DND-41 (cell line): ENCODE results near the gene CHTF8.

Experiments used
- CTCF ChIP-seq: IDR thresholded peaks from 2 replicates; pipeline ENCODE4 v1.5.1; 2012; ENCODE audit warnings: borderline replicate concordance, low read length, moderate library complexity, mild to moderate bottlenecking; ENCODE audit not compliant: poor library complexity, severe bottlenecking; ENCODE audit errors: extremely low read depth
- EZH2 ChIP-seq: IDR thresholded peaks from 3 replicates; pipeline ENCODE4 v1.6.1; 2012; ENCODE audit warnings: borderline replicate concordance, low read depth, mild to moderate bottlenecking, moderate library complexity, low read length, inconsistent platforms; ENCODE audit not compliant: severe bottlenecking

- TF ChIP-seq CTCF: no peak
- TF ChIP-seq EZH2: no peak
These were observed 19.2 kb downstream of the CHTF8 start for GRCh38 chr16:69113216-69113615.
